HG03060 (cell line): ENCODE results near the gene PITPNM3.

Experiments
- ATAC-seq: cut with Tn5 transposase; IDR thresholded peaks from one replicate; pipeline ENCODE4 v1.9.1; 2021; ENCODE audit warnings: low read depth, moderate number of reproducible peaks; ENCODE audit not compliant: unreplicated experiment

The PITPNM3 gene

GRCh38 chr17:6503641-6504195 is 52.6 kb downstream of the PITPNM3 start:
- no peak for ATAC-seq

GRCh38 chr17:6502871-6503509 is 53.4 kb downstream of the PITPNM3 start:
- no peak for ATAC-seq

GRCh38 chr17:6502142-6502541 is 54.2 kb downstream of the PITPNM3 start:
- no peak for ATAC-seq

GRCh38 chr17:6501359-6501758 is 55.0 kb downstream of the PITPNM3 start:
- ATAC-seq = no peak

GRCh38 chr17:6498901-6499540 is 57.3 kb downstream of the PITPNM3 start:
- no peak for ATAC-seq

GRCh38 chr17:6498356-6498755 is 58.0 kb downstream of the PITPNM3 start:
- no peak for ATAC-seq

GRCh38 chr17:6497496-6498221 is 58.7 kb downstream of the PITPNM3 start:
- no peak for ATAC-seq

- no peak for ATAC-seq
These were observed 59.5 kb downstream of the PITPNM3 start for GRCh38 chr17:6496640-6497441.

GRCh38 chr17:6496116-6496481 is 60.3 kb downstream of the PITPNM3 start:
- no peak for ATAC-seq

- ATAC-seq = no peak
These were observed 60.8 kb downstream of the PITPNM3 start for GRCh38 chr17:6495450-6496115.

- no peak for ATAC-seq
These were observed 62.0 kb downstream of the PITPNM3 start for GRCh38 chr17:6494239-6494941.

- ATAC-seq = no peak
These were observed 63.3 kb downstream of the PITPNM3 start for GRCh38 chr17:6492892-6493674.

GRCh38 chr17:6491071-6491700 is 65.2 kb downstream of the PITPNM3 start:
- no peak for ATAC-seq

- ATAC-seq = no peak
These were observed 67.3 kb downstream of the PITPNM3 start for GRCh38 chr17:6489016-6489550.

GRCh38 chr17:6488008-6488539 is 68.3 kb downstream of the PITPNM3 start:
- ATAC-seq = no peak

GRCh38 chr17:6487251-6488007 is 68.9 kb downstream of the PITPNM3 start:
- no peak for ATAC-seq
